MM.1S (cell line): ENCODE data around the gene TBC1D10A.

Experiments used
- DNase-seq: peaks from one replicate; pipeline ENCODE4 v3.0.0-alpha.2; 2015
- H2AFZ ChIP-seq: fragments of 300-600 bp; sonication (generic); 2 replicates; pipeline ENCODE4 v1.6.0; 2016; ENCODE audit warnings: antibody characterized with exemption, low read length
- H3F3A ChIP-seq: fragments of 300-600 bp; sonication (generic); 2 replicates; pipeline ENCODE4 v1.6.1; 2016; ENCODE audit warnings: mild to moderate bottlenecking, antibody characterized with exemption, low read length, moderate library complexity, mixed read lengths; ENCODE audit not compliant: insufficient read depth
- H3K27ac ChIP-seq: fragments of 300-600 bp; sonication (generic); 2 replicates; pipeline ENCODE4 v1.5.1; 2016; ENCODE audit warnings: mild to moderate bottlenecking, low read length
- H3K27me3 ChIP-seq: fragments of 300-600 bp; sonication (generic); replicated peaks from 2 replicates; pipeline ENCODE4 v1.6.0; 2016; ENCODE audit warnings: low read length; ENCODE audit not compliant: insufficient read depth
- H3K36me3 ChIP-seq: fragments of 300-600 bp; sonication (generic); replicated peaks from 2 replicates; pipeline ENCODE4 v1.6.1; 2016; ENCODE audit warnings: mild to moderate bottlenecking, low read length, mixed read lengths; ENCODE audit not compliant: insufficient read depth
- H3K4me1 ChIP-seq: fragments of 300-600 bp; sonication (generic); 2 replicates; pipeline ENCODE4 v1.6.1; 2016; ENCODE audit warnings: low read length, mixed read lengths
- H3K4me2 ChIP-seq: fragments of 300-600 bp; sonication (generic); 2 replicates; pipeline ENCODE4 v1.6.0; 2016; ENCODE audit warnings: low read depth, low read length
- H3K4me3 ChIP-seq: fragments of 300-600 bp; sonication (generic); 2 replicates; pipeline ENCODE4 v1.5.1; 2016; ENCODE audit warnings: low read length, mixed read lengths
- H3K79me2 ChIP-seq: fragments of 300-600 bp; sonication (generic); 2 replicates; pipeline ENCODE4 v1.6.1; 2016; ENCODE audit warnings: mixed run types, low read length, mixed read lengths
- H3K9ac ChIP-seq: fragments of 300-600 bp; sonication (generic); 2 replicates; pipeline ENCODE4 v1.6.1; 2016; ENCODE audit warnings: low read length, mixed read lengths
- H3K9me2 ChIP-seq: fragments of 300-600 bp; sonication (generic); replicated peaks from 2 replicates; pipeline ENCODE4 v1.6.1; 2016; ENCODE audit warnings: mild to moderate bottlenecking, low read length, mixed read lengths; ENCODE audit not compliant: insufficient read depth
- H3K9me3 ChIP-seq: fragments of 300-600 bp; sonication (generic); replicated peaks from 2 replicates; pipeline ENCODE4 v1.6.1; 2016; ENCODE audit warnings: mild to moderate bottlenecking, low read length, mixed read lengths; ENCODE audit not compliant: insufficient read depth
- H4K20me1 ChIP-seq: fragments of 300-600 bp; sonication (generic); 2 replicates; pipeline ENCODE4 v1.6.1; 2016; ENCODE audit warnings: mild to moderate bottlenecking, low read length, moderate library complexity, mixed read lengths; ENCODE audit not compliant: insufficient read depth
- EZH2 ChIP-seq: fragments of 300-600 bp; sonication (generic); optimal IDR thresholded peaks from 2 replicates; pipeline ENCODE3; 2017; ENCODE audit warnings: low read depth, mild to moderate bottlenecking, antibody characterized with exemption, low read length, mixed read lengths
- EZH2phosphoT487 ChIP-seq: fragments of 300-600 bp; sonication (generic); IDR thresholded peaks from 2 replicates; pipeline ENCODE4 v1.6.1; 2018; ENCODE audit warnings: antibody characterized with exemption, low read length
- TF ChIP-seq, protein P1 (sequence below): fragments of 300-600 bp; sonication (generic); IDR thresholded peaks from 2 replicates; pipeline ENCODE4 v1.5.1; 2016; ENCODE audit warnings: antibody characterized with exemption, low read length, mixed read lengths

TBC1D10A gene

DNA sequence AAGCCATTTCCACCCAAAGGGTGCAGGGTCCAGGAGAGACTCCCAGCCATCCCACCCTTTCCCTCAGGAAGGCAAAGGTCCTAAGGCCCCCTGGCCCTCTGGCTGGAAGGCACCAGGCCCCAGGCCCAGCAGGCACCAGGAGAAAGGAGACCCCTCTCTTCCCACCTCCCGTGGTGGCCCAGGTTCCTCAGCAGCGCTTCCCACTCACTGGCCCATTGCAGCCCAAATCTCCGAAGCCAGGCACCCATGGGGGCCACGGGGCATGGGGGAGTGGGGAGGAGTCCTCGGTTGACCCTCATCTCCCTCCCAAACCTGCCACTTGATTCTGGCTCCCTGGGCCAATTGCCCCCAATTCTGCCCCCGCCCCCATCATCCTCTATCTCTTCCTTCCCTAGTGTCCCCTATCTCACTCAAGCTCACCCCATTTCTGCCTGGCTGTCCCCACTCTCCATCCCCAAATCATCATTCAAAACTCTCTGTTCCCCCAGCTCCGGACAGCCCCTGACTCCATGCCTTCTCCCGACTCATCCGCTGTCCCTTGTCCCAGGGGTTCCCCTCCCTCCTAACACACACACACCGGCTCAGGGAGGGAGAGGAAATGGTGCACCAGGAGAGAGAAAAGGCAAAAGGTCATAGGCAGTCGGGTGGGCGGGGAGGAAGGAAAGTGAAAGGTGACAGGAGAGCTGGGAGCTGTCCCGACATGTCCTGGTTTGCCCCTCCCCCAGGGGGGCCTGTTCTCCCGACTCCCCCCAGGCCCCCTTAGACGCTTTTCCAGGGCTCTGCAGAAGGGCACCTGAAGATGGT, 81.4 kb downstream of the TBC1D10A start:
- Histone ChIP-seq H3K79me2 (no peaks in the 10 kb centered on the region), H3K4me3 (peak overlapping the region; percentile 65)

DNA sequence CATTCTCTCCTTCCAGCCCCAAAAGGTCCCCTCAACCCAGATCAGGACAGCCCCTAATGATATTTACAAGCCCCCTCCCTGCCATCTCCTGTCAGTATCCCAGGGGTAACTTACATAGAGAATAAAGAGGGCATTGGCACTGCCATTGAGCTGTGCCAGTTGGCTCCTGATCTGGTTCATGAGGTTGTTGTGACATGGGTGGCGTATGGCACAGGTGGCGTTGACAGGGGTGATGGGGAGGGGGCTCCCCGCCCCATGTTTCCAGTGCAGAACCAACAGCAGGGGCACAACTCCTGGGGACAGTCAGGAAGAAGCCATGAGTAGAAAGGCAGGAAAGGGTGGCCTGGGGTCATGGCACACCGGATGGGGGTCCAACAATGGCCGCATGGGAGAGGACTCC, 82.1 kb downstream of the TBC1D10A start:
- Histone ChIP-seq H3K27ac (no peak overlapping the region), H3K9me2 (no peaks in the 10 kb centered on the region), H3K36me3 (no peaks in the 10 kb centered on the region), H3K4me3 (no peak overlapping the region), H3F3A (no peaks in the 10 kb centered on the region; the same call in 1 of the 2 replicates), H3K9me3 (no peaks in the 10 kb centered on the region), H3K9ac (no peak overlapping the region), H3K79me2 (no peaks in the 10 kb centered on the region), H3K4me2 (no peak overlapping the region), H3K4me1 (peaks cover 4% of the 10 kb centered on the region; the same call in 1 of the 2 replicates), H4K20me1 (peaks cover 3% of the 10 kb centered on the region; the same call in 1 of the 2 replicates), H2AFZ (no peak overlapping the region), H3K27me3 (peaks cover 69% of the 10 kb centered on the region)
- TF ChIP-seq EZH2phosphoT487 (no peak), EZH2 (no peak)
- TF ChIP-seq, protein P1, sequence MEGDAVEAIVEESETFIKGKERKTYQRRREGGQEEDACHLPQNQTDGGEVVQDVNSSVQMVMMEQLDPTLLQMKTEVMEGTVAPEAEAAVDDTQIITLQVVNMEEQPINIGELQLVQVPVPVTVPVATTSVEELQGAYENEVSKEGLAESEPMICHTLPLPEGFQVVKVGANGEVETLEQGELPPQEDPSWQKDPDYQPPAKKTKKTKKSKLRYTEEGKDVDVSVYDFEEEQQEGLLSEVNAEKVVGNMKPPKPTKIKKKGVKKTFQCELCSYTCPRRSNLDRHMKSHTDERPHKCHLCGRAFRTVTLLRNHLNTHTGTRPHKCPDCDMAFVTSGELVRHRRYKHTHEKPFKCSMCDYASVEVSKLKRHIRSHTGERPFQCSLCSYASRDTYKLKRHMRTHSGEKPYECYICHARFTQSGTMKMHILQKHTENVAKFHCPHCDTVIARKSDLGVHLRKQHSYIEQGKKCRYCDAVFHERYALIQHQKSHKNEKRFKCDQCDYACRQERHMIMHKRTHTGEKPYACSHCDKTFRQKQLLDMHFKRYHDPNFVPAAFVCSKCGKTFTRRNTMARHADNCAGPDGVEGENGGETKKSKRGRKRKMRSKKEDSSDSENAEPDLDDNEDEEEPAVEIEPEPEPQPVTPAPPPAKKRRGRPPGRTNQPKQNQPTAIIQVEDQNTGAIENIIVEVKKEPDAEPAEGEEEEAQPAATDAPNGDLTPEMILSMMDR, result no peak
- DNase-seq, result no peak

More for the DNA sequence above, 81.4 kb downstream of the TBC1D10A start:
- Histone ChIP-seq H3K4me2 (peak overlapping the region; percentile 97), H4K20me1 (peaks cover 3% of the 10 kb centered on the region; the same call in 1 of the 2 replicates), H3K36me3 (no peaks in the 10 kb centered on the region), H3K4me1 (peaks cover 4% of the 10 kb centered on the region; the same call in 1 of the 2 replicates), H3K27me3 (peaks cover 76% of the 10 kb centered on the region), H2AFZ (no peak overlapping the region), H3K9me3 (no peaks in the 10 kb centered on the region), H3K27ac (no peak overlapping the region), H3K9ac (no peak overlapping the region), H3F3A (no peaks in the 10 kb centered on the region; the same call in 1 of the 2 replicates), H3K9me2 (no peaks in the 10 kb centered on the region)
- TF ChIP-seq EZH2 (no peak), EZH2phosphoT487 (no peak)
- TF ChIP-seq, protein P1, result no peak
- DNase-seq, result no peak

- Histone ChIP-seq H3K27ac (no peak overlapping the region), H2AFZ (no peak overlapping the region)
- TF ChIP-seq EZH2 (no peak), EZH2phosphoT487 (no peak)
- TF ChIP-seq, protein P1, result no peak
Observed at GRCh38 chr22:30244066-30244465, 82.7 kb downstream of the TBC1D10A start.

More at GRCh38 chr22:30244066-30244465, 82.7 kb downstream of the TBC1D10A start:
- Histone ChIP-seq H3K4me1 (peaks cover 4% of the 10 kb centered on the region; the same call in 1 of the 2 replicates), H3F3A (no peaks in the 10 kb centered on the region; the same call in 1 of the 2 replicates), H3K9ac (no peak overlapping the region), H3K36me3 (no peaks in the 10 kb centered on the region), H3K27me3 (peaks cover 70% of the 10 kb centered on the region), H3K9me3 (no peaks in the 10 kb centered on the region), H3K4me3 (no peak overlapping the region), H3K9me2 (no peaks in the 10 kb centered on the region), H3K79me2 (no peaks in the 10 kb centered on the region), H4K20me1 (peaks cover 3% of the 10 kb centered on the region; the same call in 1 of the 2 replicates), H3K4me2 (no peak overlapping the region)
- no peak for DNase-seq
